IPS-11a (cell line): ENCODE results near the gene FUOM.

Experiments used
- H3K4me3 ChIP-seq: one replicate; pipeline ENCODE4 v1.5.1; 2013; ENCODE audit warnings: low read depth, low read length, control low read depth

FUOM gene, protein sequence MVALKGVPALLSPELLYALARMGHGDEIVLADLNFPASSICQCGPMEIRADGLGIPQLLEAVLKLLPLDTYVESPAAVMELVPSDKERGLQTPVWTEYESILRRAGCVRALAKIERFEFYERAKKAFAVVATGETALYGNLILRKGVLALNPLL

DNA sequence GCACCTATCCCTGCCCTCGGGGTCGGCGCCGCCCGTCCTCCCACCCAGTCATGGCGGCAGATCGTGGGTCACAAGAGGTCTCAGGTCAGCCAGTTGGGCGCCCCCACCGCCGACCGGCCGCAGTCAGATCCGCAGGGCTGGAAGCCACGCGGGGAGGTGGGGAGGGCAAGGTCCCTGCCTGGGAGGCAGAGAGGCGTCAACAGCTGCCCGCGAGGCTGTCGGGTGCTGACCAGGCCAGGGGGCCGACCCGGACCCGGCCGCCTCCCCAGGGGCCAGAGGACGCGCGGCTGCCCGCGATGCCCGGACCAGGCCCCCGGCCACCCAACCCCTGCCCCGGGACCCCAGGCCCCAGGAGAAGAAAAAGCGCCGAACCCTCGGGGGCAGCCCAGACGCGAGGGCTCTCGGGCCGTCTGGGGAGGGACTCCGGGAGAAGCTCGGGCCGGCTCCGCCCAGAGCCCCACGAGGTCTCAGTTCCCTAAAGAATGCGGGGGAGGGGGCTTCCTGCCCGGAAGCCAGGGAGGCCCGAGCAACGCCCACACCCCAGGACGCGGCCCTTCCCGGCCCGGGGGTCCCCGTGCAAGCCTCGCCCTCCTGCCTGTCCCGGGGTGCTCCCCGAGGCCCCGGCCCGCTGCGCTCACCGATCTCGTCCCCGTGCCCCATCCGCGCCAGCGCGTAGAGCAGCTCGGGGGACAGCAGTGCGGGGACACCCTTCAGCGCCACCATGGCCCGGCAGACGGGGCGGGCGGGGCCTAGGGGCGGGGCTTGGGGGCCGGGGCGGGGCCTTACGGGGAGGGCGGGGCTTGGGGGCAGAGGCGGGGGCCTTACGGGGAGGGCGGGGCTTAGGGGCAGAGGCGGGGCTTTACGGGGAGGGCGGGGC, at the start of gene FUOM:
Gene FUOM (minus strand): TSS at position 735 of the 877 bp plus-strand sequence. CDS start 12 bp downstream, at position 723.
- H3K4me3 ChIP-seq = peak within 1 kb of the TSS; percentile 67

GRCh38 chr10:133405844-133406527, 48.2 kb upstream of the FUOM start:
- no peak overlapping the region for H3K4me3 ChIP-seq

DNA sequence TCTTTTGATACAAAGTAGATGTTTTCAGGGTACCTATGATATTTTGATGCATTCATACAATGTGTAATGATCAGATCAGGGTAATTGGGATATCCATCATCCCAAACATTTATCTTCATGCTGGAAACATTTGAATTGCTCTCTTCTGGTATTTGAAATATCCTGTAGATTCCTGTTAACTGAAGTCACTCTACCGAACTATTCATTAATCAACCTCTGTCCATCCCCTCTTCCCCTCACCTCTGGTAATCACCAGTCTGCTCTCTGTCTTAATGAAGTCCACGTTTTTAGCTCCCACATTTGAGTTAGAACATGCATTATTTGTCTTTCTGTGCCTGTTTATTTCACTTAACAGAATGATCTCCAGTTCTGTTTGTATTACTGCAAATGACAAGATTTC, 47.5 kb upstream of the FUOM start:
- no peak overlapping the region for H3K4me3 ChIP-seq

DNA sequence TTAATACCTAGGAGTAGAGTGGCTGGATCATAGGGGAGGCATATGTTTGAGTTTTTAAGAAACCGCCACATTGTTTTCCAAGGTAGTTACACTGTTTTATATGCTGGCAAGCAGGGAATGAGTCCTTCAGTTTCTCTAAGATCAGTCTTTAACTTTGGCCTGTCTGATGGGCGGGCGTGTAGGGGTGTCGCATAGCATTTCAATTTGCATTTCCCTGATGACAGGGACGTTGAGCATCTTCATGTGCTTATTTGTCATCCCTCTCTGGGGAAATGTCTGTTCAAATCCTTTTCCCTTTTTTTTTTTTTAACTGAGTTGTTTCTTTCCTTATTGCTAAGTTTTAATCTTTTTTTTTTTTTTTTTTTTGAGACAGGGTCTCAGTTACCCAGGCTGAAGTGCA, 46.0 kb upstream of the FUOM start:
- no peak overlapping the region for H3K4me3 ChIP-seq

- H3K4me3 ChIP-seq = no peak overlapping the region
These were observed 45.5 kb upstream of the FUOM start for GRCh38 chr10:133403359-133403758.

DNA sequence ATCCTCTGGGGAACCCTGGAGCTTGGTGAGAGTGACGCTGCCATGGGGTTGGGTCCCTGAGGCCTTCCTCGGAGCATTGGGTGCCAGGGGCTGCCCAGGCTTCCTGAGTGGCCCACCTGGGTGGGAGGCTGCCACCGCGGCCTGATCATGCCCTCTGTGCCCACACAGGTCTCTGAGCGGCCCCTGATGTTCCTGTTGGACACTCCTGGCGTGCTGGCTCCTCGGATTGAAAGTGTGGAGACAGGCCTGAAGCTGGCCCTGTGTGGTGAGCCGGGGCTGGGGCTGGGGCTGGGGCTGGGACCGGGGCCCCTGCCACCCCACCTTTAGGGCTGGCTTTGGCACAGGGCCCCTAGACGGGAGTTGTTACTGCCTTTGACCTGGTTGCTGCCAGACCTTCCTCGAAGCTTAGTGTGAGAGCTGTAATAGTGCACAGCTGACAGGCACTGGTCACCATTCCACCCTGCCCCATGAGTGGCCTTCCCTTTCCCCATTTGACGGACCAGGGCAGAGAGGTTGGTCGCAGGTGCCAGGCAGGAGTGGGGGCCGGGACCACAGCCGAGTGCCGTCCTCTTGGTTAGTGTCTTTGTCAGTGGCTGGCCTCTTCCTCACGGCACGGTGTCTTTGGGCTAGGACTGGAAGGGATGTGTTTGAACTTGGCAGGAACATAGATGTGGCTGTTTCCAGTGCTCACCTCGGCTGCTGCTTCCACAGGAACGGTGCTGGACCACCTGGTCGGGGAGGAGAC, 44.3 kb upstream of the FUOM start:
- H3K4me3 ChIP-seq = no peak overlapping the region

DNA sequence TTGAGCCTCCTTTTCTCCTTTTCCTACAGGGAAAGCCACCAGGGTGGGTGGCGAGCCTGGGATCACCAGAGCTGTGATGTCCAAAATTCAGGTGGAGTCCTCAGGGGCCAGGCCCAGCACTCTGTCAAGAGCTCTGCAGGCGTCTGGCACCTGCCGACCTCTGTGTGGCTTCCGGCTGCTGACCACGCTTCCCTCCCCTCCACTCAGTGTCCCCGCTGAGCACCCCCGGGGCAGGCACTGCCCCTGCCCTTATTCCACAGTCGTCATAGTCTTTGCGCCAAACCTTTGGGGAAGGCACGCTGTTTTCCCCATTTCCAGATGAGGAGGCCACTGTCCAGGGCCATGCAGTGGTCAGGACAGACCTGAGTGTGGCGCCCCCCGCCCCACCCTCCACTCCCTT, 43.7 kb upstream of the FUOM start:
- no peak overlapping the region for H3K4me3 ChIP-seq

DNA sequence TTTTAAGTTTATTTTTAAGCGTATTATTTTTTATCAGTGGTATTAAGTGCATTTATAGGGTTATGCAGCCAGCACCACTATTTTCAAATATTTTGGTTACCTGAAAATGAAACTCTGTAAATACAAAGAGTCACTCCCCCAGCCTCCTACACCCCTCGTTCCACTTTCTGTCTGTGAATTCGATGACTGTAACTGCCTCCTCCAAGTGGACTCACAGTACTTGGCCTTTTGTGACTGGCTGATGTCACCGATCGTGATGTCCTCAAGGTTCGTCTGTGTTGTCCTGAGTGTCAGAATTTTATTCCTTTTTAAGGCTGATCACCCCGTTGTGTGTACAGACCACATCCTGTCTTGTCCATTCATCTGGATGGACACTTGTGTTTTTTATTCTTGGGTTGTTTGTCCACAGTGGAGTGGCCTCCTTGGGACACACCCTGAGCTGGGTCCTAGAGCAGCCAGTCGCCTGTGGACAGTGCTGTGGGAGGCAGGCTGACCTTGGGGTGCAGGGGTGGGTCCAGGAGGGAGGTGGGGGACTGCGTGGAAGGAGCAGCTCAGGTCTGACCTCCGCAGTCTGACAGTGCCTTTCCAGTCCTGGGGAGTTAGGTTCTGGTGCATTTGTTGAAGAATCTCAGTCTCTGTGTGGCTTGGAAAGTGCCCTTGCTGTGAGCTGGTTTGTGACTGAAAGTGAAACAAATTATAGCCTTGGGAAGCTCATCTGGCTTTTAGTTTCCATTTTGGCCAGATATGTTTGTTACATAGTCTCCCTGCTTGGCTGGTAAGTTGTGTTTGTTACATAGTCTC, 43.0 kb upstream of the FUOM start:
- no peak overlapping the region for H3K4me3 ChIP-seq

DNA sequence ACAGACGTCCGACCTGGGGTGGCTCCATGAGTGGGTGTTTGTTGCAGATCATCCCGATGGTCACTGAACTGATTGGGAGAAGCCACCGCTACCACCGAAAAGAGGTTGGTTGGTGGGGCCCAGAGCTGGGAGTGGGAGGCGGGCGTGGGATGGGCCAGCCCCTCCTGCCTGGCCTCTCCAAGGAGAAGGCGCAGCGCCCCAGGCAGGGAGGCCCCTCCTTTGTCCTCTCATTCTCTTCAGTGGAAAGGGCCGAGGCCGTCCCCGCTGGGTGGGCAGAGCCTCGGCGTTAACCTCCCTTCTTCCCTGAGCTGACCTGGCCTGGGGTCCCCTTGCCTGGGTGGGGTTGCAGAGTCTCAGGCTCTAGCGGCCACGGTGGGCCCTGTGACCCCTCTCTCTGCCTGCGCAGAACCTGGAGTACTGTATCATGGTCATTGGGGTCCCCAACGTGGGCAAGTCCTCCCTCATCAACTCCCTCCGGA, 41.3 kb upstream of the FUOM start:
- H3K4me3 ChIP-seq = no peak overlapping the region

DNA sequence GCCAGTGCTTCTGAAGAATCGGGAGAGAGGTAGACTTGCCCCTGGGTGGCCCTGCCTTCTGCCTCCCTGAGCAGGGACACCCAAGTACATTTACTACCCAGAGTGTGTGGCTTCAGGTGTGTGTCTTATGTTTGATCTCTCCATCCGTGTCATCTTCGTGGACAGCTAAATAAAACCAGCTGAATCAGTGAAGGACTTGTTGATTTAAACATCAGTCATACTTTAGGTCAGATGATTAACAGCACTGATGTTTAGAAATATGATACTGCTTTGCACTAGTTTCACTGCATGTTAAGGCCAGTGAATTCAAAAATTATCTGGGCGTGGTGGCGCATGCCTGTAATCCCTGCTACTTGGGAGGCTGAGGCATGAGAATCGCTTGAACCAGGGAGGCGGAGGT, 40.1 kb upstream of the FUOM start:
- no peak overlapping the region for H3K4me3 ChIP-seq

DNA sequence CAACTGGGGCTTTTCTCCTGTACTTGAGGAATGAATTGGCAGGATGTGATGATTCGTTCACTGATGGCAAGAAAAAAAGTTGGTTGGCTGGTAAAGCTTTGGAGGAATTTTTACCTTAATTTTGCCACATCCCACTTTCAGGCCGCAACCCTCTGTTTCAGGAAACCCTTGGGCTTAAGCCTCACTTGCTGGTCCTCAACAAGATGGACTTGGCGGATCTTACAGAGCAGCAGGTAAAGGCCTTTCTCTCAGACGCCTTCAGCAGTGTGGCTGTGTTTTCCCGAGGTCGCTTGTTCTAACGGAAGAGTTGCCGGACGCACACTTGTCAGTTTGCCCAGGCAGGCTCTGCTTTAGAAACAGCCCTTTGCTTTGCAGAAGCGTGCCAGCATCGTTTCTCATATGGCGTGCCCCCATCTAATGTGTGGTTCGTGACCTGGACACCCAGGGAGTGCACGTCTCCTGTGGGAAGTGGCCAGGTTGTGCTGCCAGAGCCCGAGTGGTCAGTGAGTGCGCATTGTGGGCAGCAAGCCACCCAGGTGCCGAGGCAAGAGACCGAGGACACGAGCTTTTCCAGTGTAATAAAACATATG, 38.3 kb upstream of the FUOM start:
- H3K4me3 ChIP-seq = no peak overlapping the region

- H3K4me3 ChIP-seq = peak overlapping the region; percentile 91
These were observed 37.0 kb upstream of the FUOM start for GRCh38 chr10:133394801-133395221.

- peak within 1 kb of the TSS; percentile 91 for H3K4me3 ChIP-seq
These were observed 36.3 kb upstream of the FUOM start, which contains the start of gene MTG1 for GRCh38 chr10:133394064-133394663. MTG1 (plus strand) TSS chr10:133394157; CDS start chr10:133394221, 64 bp downstream.

DNA sequence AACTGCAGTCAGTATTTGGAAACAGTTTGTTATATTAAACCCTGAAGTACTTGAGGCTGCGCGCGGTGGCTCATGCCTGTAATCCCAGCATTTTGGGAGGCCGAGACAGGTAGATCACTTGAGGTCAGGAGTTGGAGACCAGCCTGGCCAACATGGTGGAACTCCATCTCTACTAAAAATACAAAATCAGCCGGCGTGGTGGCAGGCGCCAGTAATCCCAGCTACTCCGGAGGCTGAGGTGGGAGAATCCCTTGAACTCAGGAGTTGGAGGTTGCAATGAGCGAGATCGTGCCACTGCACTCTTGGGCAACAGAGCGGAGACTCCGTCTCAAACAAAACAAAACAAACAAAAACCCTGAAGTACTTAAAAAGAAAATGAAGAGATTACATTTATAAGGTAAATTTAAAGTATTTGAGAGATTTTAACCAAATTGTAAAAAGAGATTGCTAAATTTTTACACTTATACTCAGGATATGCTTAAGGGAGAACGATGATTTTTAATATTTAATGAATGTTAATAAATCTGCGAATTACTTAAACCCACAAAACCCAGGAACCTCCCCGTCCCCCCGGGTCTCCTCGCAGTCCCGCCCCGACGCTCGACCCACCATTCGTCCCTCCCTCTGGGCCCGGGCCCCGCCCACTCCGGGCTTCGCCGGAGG, 35.7 kb upstream of the FUOM start:
- no peak overlapping the region for H3K4me3 ChIP-seq

GRCh38 chr10:133391761-133392518, 34.1 kb upstream of the FUOM start:
- no peak overlapping the region for H3K4me3 ChIP-seq

GRCh38 chr10:133391249-133391635, 33.4 kb upstream of the FUOM start:
- H3K4me3 ChIP-seq = no peak overlapping the region

- no peak overlapping the region for H3K4me3 ChIP-seq
These were observed 32.9 kb upstream of the FUOM start for GRCh38 chr10:133390597-133391248.
